ENCODE results near the gene CASTOR2. TPM values are rescaled to one million over a fixed set of nuclear protein-coding genes. Genes with fewer than 3 reads are reported as not detected.

CASTOR2 gene
- total RNA-seq, 1 experiment from 2014 or later, result 41.1 TPM

DNA sequence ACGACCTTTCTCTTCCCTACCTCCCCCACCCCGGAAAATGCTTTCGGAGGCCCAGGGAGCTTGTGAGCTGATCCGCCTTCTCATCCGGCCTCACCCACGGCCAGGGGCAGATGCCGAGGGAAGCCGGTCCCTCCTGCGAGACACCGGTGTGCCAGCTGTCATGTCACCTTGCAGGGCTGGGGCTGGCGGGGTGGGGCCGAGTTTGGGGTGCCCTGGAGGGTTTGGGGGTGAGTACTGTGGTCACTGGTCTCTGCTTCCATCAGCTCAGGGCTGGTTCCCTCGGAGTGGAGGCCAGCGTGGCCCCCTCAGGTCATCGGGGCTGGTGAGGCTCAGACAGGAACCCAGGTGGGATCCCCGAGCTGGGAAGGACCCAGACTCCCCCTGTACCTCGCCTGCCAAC, 60.4 kb downstream of the CASTOR2 start:
- no peak for TF ChIP-seq TCF7L2 (IDR thresholded peaks at IDR 0.05; ENCODE audit: low read depth, low read length)
- TF ChIP-seq REST (IDR thresholded peaks at IDR 0.05; ENCODE audit: insufficient read depth in 1 of 2, low read depth in 2 of 2, low read length in 1 of 2), result no peak
- TF ChIP-seq CTCF (IDR thresholded peaks at IDR 0.05), result no peak
- no peak for TF ChIP-seq POLR2AphosphoS5 (IDR thresholded peaks at IDR 0.05; ENCODE audit: low read depth, low read length)
- TF ChIP-seq SIN3A (IDR thresholded peaks at IDR 0.05; ENCODE audit: borderline replicate concordance, insufficient read depth, low read depth, low read length), result no peak
- Histone ChIP-seq H3K27me3 (ENCODE audit: control insufficient read depth, insufficient read depth, low read length) (no peaks in the 10 kb centered on the region), H3K9me3 (ENCODE audit: control insufficient read depth, insufficient read depth, low read depth, low read length) (no peaks in the 10 kb centered on the region), H3K4me3 (ENCODE audit: low read depth in 2 of 2, low read length in 2 of 2) (no peak overlapping the region), H3K36me3 (ENCODE audit: control insufficient read depth, insufficient read depth, low read length) (no peaks in the 10 kb centered on the region), H3K27ac (ENCODE audit: low read length) (no peak overlapping the region), H3K4me1 (ENCODE audit: control insufficient read depth, insufficient read depth, low read length) (no peaks in the 10 kb centered on the region)
- in situ Hi-C loops (cut with HindIII; ENCODE audit: low pct_unique_long_range_greater_than_20kb, low sequenced_read_pairs) (no loop called here), intact Hi-C loops (cut with micrococcal nuclease; ENCODE audit: unreplicated experiment) (no loop called here)
- CTCF ChIA-PET, result interaction anchor here (0.6 kb wide), 1 partner anchor 690 kb away, joined by 6 read pairs; no protein-coding TSS in a partner anchor
- DNase-seq (ENCODE audit: low read depth, low spot score) (no peak), ATAC-seq (no peak)
- BruUV-seq (replicated peaks), result no TSS peak
- POLR2A ChIA-PET, result no interaction called here

GRCh38 chr7:75028299-75028698, 63.8 kb downstream of the CASTOR2 start:
- ChIA-PET POLR2A (no interaction called here), CTCF (no interaction called here)
- no peaks in the 10 kb centered on the region for H3K9me3 ChIP-seq (ENCODE audit: control insufficient read depth, insufficient read depth, low read depth, low read length)
- ATAC-seq, result no peak
- H3K27me3 ChIP-seq (ENCODE audit: control insufficient read depth, insufficient read depth, low read length), result no peaks in the 10 kb centered on the region
- no peak for TF ChIP-seq POLR2AphosphoS5 (IDR thresholded peaks at IDR 0.05; ENCODE audit: low read depth, low read length)
- TF ChIP-seq REST (IDR thresholded peaks at IDR 0.05; ENCODE audit: insufficient read depth in 1 of 2, low read depth in 2 of 2, low read length in 1 of 2), result no peak
- TF ChIP-seq TCF7L2 (IDR thresholded peaks at IDR 0.05; ENCODE audit: low read depth, low read length), result no peak
- TF ChIP-seq SIN3A (IDR thresholded peaks at IDR 0.05; ENCODE audit: borderline replicate concordance, insufficient read depth, low read depth, low read length), result no peak
- no TSS peak for BruUV-seq (replicated peaks)
- no peak overlapping the region for H3K27ac ChIP-seq (ENCODE audit: low read length)
- H3K4me1 ChIP-seq (ENCODE audit: control insufficient read depth, insufficient read depth, low read length), result no peaks in the 10 kb centered on the region
- no peak overlapping the region for H3K4me3 ChIP-seq (ENCODE audit: low read depth in 2 of 2, low read length in 2 of 2)
- DNase-seq (ENCODE audit: low read depth, low spot score), result no peak
- H3K36me3 ChIP-seq (ENCODE audit: control insufficient read depth, insufficient read depth, low read length), result no peaks in the 10 kb centered on the region
- intact Hi-C loops (cut with micrococcal nuclease; ENCODE audit: unreplicated experiment), result no loop called here
- in situ Hi-C loops (cut with HindIII; ENCODE audit: low pct_unique_long_range_greater_than_20kb, low sequenced_read_pairs), result no loop called here

Data from Panc1 (cell line).